NCI-H510A (cell line): ENCODE measurements around the gene HRK.

Experiments
- DNase-seq: peaks from one replicate; lab custom pipeline; 2025; lab: John Stamatoyannopoulos, UW

HRK gene

DNA sequence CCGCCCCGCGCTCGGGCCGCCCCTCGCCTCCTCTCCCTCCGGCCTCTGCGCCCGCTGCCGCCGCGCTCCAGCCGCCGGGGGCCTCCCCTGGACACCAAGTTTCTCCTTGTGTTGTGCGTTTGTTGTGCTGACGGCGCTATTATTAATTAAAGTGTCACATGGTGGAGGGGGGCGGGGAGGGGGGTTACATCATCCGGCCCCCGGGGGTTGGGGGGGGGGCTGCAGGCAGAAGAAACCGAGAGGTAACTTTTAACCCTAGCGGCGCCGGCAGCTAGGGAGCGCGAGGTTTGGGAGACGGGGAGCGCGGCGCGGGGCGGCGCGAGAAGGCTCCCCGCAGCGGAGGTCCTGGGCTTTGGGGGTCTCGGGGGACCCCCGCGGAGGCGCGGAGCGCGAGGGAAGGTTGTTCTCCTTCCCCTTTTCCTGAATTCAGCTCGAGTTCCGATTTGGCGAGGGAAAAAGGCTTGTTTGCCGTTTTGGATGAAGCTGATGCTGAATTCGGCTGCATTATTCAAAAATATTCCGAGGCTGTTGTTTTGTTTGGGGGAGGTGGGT, at the start of gene HRK:
Gene HRK, minus strand, starts transcription at position 117 of the 552 bp plus-strand sequence. CDS start 134 bp downstream, outside the sequence.
- DNase-seq = peak; percentile 69

DNA sequence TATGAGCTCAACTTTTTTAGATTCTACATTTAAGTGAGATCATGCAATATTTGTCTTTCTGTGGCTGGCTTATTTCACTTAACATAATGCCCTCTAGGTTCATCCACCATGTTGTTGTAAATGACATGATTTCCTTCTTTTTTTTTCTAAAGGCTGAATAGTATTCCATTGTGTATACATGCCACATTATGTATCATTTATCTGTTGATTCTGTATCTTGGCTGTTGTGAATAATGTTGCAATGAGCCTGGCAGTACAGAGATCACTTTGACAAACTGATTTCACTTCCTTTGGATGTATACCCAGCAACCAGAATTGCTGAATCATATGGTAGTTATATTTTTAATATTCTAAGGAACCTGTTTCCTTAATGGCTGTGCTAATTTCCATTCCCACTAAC, 48.6 kb upstream of the HRK start:
- DNase-seq = no peak

DNA sequence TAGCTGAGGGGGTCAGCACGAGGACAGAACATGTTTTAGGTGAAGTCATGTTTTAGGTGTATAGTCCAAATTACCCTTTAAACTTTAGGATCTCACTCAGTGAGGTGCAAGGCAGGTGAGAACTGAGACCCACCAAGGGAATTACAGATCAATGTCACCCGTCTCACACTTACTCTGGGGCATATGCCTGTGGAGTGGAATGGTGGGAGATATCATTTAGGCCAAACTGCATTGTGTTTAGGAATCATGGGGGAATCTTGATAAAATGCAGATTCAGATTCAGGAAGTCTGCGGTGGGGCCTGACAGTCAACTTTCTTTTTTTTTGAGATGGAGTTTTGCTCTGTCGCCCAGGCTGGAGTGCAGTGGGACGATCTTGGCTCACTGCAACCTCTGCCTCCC, 47.3 kb upstream of the HRK start:
- no peak for DNase-seq

DNA sequence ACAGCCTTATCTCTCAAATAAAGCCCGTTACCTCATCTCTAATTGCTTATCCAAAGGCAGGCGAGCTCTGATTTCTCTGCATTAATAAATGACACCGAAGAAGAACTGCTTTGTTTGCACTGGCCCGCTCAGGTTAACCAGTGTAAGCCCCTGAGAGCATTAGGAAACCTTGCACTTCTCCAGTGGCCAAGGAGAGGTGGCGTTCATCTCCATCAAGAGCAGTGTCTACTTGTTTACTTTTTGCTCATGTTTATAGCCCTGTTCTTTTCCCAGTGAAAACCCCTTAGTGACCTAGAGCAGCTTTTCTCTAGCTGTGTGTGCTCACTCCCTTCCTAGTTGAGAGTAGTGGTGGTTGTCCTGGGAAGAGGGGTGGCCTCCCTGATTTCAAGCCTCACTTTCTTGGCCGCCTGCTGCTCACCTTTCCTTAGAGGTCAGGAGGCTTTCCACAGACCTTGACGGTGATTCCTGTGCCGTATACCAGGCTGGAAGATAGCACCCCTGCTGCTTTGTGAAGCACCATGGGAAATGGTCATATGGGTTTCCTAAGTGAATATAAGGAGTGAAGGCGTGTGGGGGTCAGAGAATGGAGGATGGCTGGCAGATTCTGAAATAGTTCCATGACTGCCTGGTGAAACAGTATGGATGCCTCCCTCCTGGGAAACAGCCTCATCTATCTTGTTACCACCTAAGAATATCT, 46.2 kb upstream of the HRK start:
- DNase-seq = peak; percentile 32

DNA sequence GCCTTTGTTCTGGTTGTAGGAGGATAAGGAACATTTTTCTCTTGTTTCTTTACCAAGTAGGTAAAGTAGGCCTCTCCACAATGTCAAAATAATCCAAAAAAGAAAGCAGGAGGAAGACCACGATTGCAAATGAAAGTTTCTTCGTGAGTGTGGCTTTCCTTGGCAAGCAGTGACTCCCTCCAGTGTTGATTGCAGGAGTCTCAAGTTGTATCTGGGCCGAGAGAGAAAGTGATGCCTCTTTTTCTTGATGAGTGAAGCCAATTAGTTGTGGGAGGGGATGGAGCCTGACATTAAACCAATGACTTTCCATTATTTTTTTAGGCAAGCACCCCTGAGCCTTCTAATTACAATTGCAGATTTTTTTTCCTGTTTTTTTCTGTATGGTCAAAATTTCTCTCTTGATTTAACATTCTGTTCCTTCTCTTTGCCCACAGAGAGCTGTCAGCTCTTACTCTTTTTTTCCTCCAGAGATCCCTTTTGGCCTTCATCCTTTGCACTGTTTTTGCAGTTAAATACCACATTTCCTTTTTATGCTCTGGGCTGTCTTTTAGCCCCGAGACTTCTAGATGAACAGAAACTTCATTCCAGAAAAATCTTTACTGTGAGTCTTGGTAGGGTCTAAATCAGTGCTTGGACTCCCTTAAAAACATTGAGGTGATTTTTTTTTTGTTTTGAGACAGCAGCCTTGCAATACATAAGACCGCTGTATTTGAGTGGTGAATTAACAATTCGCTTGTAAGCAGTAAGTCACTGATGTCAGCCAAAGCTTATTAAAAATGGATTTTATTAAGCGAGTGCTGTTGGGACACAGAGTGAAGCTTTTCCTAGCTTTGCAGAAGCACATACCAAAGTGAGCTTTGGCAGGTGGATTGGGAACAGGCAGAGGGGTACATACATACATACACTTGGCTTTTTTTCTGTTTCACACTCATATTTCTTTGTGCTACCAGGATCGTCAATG, 45.3 kb upstream of the HRK start:
- no peak for DNase-seq

DNA sequence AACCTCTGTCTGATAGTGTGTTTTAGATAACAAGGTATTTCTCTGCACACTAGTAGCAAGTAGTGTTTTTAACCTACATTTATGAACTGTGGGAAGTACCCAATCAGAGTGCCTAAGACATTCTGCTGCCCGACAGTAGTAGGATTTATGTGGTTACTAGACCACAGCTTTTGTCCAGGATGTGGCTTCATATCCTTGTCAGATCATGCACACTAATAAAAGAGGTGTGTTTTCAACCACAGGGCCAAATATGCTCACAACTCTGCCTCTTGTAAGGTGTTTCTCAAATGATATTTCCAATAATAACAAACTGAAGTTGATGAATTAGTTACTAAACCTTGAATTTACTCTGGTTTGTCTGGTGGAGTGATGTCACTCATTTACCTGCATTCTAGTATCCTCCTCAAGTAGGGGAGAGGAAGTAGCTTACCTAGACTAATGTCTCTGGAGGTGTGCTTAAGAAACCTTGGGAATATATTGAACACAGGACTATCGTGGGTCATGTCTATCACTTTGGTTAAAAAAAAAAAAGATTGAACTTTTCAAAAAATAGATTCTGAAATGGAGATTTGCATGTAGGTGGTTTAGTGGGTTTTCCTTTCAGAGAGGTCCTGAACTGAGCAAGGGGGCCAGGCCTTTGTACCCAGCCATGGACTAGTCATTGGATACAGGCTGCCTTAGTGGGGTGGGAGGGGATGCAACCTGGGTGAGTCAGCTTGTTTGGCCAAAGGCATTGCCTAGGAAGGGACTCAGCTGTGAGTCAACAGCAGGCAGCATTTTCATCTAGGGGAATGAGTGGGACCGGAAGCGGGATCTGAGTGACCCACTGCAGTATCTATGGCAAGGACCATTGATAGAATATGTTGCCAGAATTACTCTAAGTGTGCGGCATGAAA, 43.6 kb upstream of the HRK start:
- no peak for DNase-seq

DNA sequence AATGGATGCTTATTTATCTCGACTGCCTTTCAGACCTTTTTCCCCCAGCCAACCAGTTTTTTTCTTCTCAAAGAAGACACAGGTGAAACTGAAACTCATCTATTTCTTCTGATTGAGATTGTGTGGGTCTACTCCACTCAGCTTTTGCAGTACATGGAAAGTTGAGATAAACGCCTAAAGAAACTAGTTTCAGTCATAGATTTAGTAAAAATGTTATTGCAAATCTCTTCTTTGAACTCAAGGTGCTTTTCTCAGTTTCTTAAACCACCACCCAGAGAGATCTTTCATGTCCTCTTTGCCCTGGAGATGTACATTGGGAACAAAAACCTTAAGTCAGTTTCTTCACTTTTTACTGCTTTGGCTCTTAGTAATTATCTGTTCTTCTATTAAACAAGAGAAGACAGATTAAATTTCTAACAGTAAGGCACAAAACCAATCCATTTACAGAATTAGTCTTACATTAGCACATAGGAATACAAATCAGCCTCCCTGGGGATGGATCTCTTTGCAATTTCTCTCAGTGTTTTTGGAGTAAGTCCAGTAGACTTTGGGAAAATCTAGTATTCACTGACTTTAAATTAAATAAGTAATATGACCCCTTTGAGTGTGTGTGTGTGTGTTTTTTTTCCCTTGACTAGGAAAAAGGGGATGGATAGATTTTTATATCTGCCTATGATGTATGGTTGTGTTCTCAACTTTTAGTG, 41.1 kb upstream of the HRK start:
- DNase-seq = no peak

DNA sequence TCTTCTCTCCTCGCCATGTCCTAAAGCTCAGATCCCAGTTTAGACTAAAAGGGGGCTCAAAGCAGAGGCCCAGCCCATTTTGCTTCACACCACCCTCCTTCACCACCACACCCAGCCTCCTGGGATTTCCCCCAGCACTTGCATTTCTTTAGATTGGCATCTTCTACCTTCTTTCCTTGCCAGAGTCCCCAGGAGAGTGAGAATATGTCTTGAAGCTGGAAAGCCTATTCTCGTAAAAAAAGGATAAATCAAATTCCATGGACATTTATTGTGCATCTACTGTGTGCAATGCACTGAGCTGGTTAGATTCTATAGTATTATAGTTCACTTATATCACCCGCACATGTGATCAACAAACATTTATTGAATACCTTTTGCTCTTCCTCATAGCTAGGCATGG, 39.7 kb upstream of the HRK start:
- no peak for DNase-seq

DNA sequence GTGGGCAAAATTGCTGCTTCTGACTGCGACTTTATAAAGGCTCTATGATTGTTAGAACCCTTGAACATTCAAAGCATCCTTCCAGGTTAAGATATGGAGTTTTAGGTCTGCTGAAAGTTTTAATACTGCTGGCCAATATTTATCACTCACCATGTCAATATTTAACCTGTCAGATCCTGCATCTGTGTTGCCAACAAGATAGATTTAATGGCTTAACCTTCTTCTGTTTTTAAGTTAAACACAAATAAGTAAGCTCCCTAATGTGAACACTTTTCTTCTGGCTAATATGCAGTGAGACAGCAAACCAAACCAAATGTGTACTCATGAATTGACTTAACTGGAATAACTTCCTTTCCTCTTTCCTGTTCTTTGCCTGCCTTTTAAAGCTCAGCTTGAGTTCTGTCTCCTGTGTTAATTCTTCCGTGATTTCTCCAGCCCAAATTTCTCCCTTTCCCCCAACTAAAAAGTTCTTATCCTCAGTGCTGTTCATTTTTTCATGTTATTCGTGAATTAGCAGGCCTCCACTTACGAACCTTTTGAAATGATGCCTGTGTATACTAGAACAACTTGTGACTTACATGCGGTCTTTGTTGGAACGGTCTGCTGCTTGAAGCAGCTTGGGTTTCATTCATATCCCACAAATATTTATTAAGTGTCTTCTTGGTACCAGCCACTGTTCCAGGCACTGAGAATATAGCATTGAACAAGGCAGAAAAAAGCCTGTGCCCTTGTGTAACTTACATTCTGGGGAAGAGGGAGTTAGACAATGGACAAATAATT, 38.7 kb upstream of the HRK start:
- DNase-seq = no peak

DNA sequence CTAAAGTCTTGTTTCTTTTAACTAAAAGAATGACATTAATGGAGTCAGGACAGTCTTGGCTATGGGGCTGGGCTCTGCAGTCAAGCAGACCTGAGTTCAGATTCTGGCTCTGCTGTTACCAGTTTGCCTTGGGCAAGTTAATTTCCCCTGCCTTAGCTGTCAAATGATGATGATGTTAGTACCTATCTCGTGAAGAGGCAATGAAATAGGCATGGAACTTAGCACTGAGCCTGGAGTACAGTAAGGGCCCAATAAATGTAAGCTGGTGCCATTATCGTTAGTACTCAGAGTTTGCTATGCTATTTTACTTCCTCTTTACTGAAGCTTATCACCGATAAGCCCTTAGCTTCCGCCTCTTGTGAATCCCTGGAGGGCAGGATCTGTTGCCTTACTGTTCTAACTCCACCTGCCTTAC, 38.0 kb upstream of the HRK start:
- DNase-seq = peak; percentile 44

DNA sequence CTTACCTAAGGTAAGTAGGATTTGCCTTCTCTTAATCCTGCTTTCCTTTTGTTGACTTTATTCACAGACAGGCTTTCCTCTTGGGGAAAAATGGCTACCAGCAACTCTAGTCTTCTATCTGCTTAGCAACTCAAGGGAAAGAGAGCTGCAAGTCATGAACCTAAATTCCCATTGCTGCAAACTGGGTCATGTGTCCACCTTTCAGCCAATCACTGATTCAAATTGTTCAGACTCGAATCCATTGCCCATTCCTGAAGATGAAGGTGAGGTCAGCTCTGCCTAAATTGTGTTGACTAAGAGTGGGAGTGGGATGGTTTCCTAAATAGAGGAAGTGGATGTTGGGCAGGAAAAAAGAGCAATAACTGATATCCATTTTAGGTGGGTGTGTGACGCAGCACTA, 37.2 kb upstream of the HRK start:
- no peak for DNase-seq

DNA sequence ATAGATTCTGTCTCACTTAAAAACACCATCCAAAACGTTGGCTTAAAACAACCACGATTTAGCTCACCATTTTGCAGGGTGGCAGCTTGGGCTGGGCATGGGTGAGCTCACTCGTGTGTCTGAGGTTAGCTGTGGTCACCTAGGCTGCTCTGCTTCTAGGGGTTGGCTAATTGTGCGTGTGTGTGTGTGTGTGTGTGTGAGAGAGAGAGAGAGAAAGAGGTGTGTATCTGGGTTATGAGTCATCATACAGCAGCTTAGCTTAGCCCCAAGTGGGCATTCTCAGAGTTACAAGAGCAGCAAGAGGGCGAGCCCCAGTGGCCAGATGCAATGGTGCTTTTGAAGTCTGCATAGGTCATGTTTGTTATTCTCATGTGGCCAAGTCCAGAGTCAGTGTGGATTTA, 35.5 kb upstream of the HRK start:
- peak; percentile 88 for DNase-seq

DNA sequence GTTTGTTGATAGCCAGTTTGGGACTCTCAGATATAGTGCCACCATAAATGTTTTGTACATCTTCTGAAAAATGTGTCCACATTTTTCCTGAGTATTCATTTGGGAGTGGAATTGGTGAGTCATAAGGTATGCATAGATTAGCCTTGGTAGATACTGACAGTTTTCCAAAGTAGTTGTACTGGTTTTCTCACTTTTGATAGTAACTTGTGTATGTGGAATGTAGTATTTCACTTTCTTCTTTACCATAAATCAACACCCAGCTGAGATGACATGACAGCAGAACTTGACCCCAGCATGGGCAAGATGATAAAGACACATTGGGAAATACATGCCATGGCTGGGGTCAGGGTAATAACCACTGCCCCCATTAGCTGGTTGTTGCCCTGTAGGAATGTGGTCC, 34.9 kb upstream of the HRK start:
- DNase-seq = no peak

DNA sequence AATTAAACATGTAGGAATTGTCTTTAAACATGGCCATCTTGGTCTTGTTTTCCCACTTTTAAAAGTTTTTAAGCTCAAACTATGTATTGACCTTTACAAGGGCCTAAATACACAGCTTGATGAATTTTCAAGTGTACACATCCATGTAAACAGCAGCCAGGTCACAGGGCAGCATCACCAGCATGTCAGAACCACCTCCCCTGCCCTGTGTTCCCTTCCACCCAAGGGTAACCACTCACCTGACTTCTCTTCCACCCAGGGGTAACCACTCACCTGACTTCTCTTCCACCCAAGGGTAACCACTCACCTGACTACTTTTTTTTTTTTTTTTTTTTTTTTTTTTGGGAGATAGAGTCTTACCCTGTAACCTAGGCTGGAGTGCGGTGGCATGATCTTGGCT, 34.1 kb upstream of the HRK start:
- no peak for DNase-seq

DNA sequence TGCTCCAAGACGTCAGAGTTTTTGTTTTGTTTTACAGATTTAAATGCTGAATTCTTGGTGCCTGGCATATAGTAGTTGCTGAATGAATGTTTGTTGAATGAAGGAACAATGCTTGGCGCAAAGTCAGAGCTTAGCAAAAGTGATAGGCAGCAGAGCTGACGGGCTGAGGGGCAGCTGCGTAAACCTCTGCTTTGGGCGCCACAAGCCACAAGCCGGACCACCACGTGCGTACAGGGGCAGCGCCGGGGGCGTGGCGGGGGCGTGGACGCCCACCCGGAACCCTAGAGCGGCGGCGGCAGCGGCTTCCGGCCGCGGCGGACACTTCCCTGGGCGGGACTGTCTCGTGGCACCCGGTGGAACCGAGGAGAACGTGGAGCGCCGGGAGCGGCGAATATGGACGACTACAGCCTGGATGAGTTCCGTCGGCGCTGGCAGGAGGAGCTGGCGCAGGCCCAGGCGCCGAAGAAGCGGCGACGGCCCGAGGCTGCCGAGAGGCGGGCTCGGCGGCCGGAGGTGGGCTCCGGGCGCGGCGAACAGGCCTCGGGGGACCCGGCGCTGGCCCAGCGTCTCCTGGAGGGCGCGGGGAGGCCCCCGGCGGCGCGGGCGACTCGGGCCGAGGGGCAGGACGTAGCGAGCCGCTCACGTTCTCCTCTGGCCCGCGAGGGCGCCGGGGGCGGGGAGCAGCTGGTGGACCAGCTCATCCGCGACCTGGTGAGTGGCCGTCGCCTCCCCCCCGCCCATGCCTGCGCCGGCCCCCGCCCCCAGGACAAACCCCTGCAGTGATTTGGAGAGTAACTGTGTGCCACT, 29.6 kb upstream of the HRK start, which contains the start of gene FBXW8:
Gene FBXW8, plus strand, starts transcription at position 306 of the 807 bp plus-strand sequence. Its CDS starts 88 bp downstream, at position 394.
- peak; percentile 82 for DNase-seq

DNA sequence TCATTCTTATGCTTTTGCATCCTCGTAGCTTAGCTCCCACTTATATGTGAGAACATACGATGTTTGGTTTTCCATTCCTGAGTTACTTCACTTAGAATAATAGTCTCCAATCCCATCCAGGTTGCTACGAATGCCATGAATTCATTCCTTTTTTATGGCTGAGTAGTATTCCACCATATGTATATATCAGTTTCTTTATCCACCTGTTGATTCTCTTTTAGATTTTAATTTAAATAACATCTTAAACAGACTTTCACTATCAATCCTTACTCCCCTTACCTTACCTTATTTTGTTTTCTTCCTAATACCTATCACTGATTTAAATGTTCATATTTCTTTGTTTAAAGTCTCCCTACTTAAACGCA, 29.0 kb upstream of the HRK start:
- DNase-seq = no peak

DNA sequence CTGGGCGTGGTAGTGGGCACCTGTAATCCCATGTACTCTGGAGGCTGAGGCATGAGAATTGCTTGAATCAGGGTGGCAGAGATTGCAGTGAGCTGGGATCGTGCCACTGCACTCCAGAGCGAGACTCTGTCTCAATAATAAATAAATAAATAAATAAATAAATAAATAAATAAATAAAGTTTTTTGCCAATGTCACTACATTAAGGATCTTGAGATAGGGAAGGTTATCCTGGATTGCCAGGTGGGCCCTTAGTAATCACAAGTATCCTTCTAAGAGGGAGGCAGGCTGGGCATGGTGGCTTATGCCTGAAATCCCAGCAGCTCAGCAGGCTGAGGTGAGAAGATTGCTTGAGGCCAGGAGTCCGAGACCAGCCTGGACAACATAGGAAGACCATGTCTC, 25.0 kb upstream of the HRK start:
- no peak for DNase-seq

DNA sequence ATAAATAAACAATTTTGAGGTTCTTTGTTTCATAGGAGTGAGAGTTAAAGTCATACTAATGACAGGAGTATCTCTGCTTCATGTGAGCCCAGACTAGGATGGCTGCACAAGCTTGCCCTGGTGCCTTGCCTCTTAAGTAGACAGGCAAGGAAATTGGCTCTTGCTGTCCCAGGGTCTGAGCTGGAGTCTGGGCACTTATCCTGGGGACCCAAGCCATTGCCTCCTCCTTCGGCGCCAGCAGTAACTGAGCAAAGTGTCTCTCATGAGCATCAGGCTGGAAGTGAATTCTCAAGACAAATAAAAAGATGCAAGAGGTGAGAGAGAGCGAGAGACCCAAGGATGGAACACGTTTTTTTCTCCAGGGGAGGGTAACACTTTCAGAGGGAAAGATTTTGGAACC, 22.6 kb upstream of the HRK start:
- DNase-seq = no peak

DNA sequence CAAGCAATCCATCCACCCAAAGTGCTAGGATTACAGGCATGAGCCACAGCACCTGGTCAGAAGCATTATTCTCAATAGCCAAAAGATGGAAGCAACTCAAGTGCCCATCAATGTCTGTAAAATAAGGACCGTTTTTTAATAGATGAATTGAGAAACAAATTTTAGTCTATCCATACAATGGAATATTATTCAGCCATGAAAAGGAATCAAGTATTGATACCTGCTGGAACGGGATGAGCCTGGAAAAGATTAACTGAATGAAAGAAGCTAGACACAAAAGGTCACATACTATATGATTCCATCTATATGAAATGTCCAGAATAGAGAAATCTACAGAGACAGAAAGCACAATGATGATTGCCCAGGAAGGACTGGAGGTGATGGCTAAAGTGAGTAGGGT, 20.4 kb upstream of the HRK start:
- DNase-seq = no peak

DNA sequence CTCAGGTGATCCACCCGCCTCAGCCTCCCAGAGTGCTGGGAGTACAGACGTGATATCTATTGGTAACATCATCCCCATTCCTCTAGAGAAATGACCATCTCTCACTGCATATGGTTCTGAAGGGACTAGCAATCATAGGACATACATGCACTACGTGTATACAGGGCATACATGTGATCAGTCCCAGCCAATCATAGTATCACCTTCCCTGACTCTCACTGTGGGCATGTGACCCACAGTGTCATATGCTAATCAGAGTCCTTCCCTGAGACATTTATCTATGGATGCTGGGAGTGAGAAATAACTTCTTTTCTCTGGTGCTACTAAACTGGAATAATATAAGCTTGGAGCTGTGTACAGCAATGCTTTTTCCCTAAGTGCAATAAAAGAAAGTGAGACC, 17.4 kb upstream of the HRK start:
- DNase-seq = no peak
